Measurements from ENCODE around the gene CPM. TPM values are rescaled to one million over a fixed set of nuclear protein-coding genes. Genes with fewer than 3 reads are reported as not detected.

CPM gene
- total RNA-seq, 1 donor from 2014 or later, result 0.67 TPM

DNA sequence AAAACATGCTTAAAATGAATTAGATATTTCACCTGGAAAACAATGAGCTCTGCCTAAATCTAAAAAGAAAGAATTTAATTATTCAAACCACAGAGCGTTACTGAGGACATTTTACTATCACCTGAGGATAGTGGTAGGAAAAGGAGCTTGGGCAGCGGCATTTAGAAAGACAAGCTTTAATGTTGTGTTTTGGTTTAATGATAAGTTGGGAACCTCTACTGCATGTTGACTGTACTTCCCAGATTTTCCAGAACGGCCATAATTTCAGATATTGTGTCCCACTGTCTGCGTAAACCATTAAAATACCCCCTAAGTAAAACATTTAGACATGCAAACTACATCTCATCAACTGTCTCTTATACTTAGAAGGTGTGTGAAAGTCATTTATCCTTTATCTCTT lies 55.4 kb downstream of the CPM start:
- Mint-ChIP-seq H3K27me3 (ENCODE audit: low read depth) (no peaks in the 10 kb centered on the region), H3K27ac (ENCODE audit: unreplicated experiment) (no peak overlapping the region), H3K36me3 (ENCODE audit: low read depth) (no peaks in the 10 kb centered on the region), H3K4me1 (ENCODE audit: low read depth) (no peaks in the 10 kb centered on the region), H3K9me3 (ENCODE audit: low read depth) (peaks cover 4% of the 10 kb centered on the region), H3K4me3 (ENCODE audit: unreplicated experiment) (no peak overlapping the region)
- DNase-seq (ENCODE audit: low spot score), result no peak
- TF ChIP-seq, protein P1, sequence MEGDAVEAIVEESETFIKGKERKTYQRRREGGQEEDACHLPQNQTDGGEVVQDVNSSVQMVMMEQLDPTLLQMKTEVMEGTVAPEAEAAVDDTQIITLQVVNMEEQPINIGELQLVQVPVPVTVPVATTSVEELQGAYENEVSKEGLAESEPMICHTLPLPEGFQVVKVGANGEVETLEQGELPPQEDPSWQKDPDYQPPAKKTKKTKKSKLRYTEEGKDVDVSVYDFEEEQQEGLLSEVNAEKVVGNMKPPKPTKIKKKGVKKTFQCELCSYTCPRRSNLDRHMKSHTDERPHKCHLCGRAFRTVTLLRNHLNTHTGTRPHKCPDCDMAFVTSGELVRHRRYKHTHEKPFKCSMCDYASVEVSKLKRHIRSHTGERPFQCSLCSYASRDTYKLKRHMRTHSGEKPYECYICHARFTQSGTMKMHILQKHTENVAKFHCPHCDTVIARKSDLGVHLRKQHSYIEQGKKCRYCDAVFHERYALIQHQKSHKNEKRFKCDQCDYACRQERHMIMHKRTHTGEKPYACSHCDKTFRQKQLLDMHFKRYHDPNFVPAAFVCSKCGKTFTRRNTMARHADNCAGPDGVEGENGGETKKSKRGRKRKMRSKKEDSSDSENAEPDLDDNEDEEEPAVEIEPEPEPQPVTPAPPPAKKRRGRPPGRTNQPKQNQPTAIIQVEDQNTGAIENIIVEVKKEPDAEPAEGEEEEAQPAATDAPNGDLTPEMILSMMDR (IDR thresholded peaks at IDR 0.05), result no peak

DNA sequence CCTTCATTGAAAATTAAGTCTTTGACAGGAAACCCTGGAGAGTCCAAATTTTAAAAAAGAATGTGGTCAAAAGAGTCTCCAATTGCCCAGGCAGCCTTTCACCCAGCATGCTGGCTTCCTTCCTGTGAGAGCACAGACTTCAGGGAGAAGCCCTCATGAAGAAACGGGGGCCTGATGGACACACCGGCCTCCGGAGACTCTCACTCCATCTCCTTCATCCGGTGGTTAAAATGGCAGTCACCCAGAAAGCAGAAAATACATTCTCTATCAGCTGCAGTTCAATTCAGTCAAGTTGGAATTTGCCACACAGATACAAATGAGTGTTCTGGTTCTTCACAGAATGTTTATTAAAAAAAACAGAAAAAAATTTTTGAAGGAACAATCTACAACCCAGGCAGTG lies 56.5 kb downstream of the CPM start:
- Mint-ChIP-seq H3K9me3 (ENCODE audit: low read depth) (peaks cover 4% of the 10 kb centered on the region), H3K4me3 (ENCODE audit: unreplicated experiment) (no peak overlapping the region), H3K27me3 (ENCODE audit: low read depth) (no peaks in the 10 kb centered on the region), H3K4me1 (ENCODE audit: low read depth) (no peaks in the 10 kb centered on the region), H3K36me3 (ENCODE audit: low read depth) (no peaks in the 10 kb centered on the region), H3K27ac (ENCODE audit: unreplicated experiment) (no peak overlapping the region)
- DNase-seq (ENCODE audit: low spot score), result no peak
- TF ChIP-seq, protein P1 (IDR thresholded peaks at IDR 0.05), result no peak

DNA sequence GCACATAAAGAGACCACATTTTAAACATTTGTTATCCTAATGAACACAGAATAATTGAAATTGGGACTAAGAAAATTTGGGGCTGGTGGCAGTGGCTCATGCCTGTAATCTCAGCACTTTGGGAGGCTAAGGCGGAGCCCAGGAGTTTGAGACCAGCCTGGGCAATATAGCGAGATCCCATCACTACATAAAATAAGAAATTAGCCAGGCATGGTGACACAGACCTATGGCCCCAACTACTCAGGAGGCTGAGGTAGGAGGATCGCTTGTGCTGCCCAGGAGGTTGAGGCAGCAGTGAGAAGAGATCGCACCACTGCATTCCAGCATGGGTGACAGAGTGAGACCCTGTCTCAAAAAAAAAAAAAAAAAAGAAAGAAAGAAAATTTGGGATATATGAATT lies 59.7 kb downstream of the CPM start:
- H3K4me1 Mint-ChIP-seq (ENCODE audit: low read depth), result no peaks in the 10 kb centered on the region
- H3K9me3 Mint-ChIP-seq (ENCODE audit: low read depth), result peaks cover under 1% of the 10 kb centered on the region
- no peaks in the 10 kb centered on the region for H3K36me3 Mint-ChIP-seq (ENCODE audit: low read depth)
- H3K27ac Mint-ChIP-seq (ENCODE audit: unreplicated experiment), result no peak overlapping the region
- TF ChIP-seq, protein P1 (IDR thresholded peaks at IDR 0.05), result no peak
- no peak for DNase-seq (ENCODE audit: low spot score)
- no peak overlapping the region for H3K4me3 Mint-ChIP-seq (ENCODE audit: unreplicated experiment)
- peaks cover 10% of the 10 kb centered on the region for H3K27me3 Mint-ChIP-seq (ENCODE audit: low read depth)

DNA sequence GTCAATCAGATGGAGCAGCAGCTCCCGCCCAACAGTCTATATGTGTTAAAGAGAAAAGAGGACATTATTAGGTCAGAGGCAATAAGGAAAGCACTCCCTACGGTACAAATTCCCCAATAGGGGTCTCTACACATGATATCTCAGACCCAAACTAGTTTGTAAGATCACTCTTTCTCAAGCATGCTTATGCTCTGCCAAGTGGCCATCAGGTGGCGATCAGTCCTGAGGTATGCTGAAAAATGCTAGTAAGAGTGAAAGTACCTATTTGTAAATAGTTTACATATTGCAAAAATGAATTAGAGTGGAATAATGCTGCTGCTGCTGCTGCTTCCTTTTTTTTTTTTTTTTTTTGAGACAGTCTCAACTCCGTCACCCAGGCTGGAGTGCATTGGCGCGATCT lies 61.0 kb downstream of the CPM start:
- TF ChIP-seq, protein P1 (IDR thresholded peaks at IDR 0.05), result peak; percentile 72
- Mint-ChIP-seq H3K27ac (ENCODE audit: unreplicated experiment) (no peak overlapping the region), H3K27me3 (ENCODE audit: low read depth) (peaks cover 10% of the 10 kb centered on the region), H3K4me1 (ENCODE audit: low read depth) (no peaks in the 10 kb centered on the region), H3K9me3 (ENCODE audit: low read depth) (no peaks in the 10 kb centered on the region), H3K36me3 (ENCODE audit: low read depth) (no peaks in the 10 kb centered on the region), H3K4me3 (ENCODE audit: unreplicated experiment) (no peak overlapping the region)
- DNase-seq (ENCODE audit: low spot score), result no peak

DNA sequence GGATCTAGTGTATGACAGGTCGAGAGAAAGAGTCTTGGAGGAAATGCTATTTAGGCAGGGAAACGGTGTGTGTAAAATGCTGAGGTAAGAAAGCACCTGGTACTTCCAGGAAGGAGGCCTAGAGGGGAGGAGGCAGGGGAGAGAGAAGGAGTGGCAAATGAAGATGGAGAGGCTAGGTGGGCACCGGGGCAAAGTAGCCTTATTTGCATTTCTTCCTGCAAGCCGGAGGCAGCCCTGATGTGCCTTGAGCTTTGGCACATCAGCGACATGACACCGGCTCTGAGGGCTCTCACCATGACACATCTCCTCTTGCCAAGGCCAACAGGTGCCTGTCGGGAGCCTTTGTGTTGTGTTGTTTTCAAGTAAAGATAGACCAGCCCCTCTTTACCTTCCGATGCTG lies 61.6 kb downstream of the CPM start:
- Mint-ChIP-seq H3K9me3 (ENCODE audit: low read depth) (no peaks in the 10 kb centered on the region), H3K4me3 (ENCODE audit: unreplicated experiment) (no peak overlapping the region), H3K27ac (ENCODE audit: unreplicated experiment) (no peak overlapping the region), H3K36me3 (ENCODE audit: low read depth) (no peaks in the 10 kb centered on the region), H3K4me1 (ENCODE audit: low read depth) (no peaks in the 10 kb centered on the region), H3K27me3 (ENCODE audit: low read depth) (peaks cover 10% of the 10 kb centered on the region)
- TF ChIP-seq, protein P1 (IDR thresholded peaks at IDR 0.05), result no peak
- no peak for DNase-seq (ENCODE audit: low spot score)
